ENCODE data around the gene C11orf42.

Gene C11orf42

GRCh38 chr11:6205366-6205765, at the start of gene C11orf42:
TSS of gene C11orf42 (plus strand) at chr11:6205557. CDS start at chr11:6205616, 59 bp downstream.
- DNase-seq (ENCODE audit: low read depth in 1 of 2, low spot score in 1 of 2), result no peak

GRCh38 chr11:6156628-6157359, 48.6 kb upstream of the C11orf42 start:
- DNase-seq (ENCODE audit: low read depth in 1 of 2, low spot score in 1 of 2), result no peak

- no peak for DNase-seq (ENCODE audit: low read depth in 1 of 2, low spot score in 1 of 2)
Observed at GRCh38 chr11:6170226-6170625, 35.1 kb upstream of the C11orf42 start, which contains the start of gene OR52B2. TSS of gene OR52B2 (minus strand) at chr11:6170326. CDS start at chr11:6170326, 0 bp downstream.

GRCh38 chr11:6175440-6175839, 29.9 kb upstream of the C11orf42 start:
- DNase-seq (ENCODE audit: low read depth in 1 of 2, low spot score in 1 of 2), result no peak

- no peak for DNase-seq (ENCODE audit: low read depth in 1 of 2, low spot score in 1 of 2)
Observed at GRCh38 chr11:6191742-6192141, 13.6 kb upstream of the C11orf42 start.

GRCh38 chr11:6194065-6194581, 11.2 kb upstream of the C11orf42 start:
- DNase-seq (ENCODE audit: low read depth in 1 of 2, low spot score in 1 of 2), result no peak

GRCh38 chr11:6196396-6196795, 9.0 kb upstream of the C11orf42 start:
- DNase-seq (ENCODE audit: low read depth in 1 of 2, low spot score in 1 of 2), result no peak

- DNase-seq (ENCODE audit: low read depth in 1 of 2, low spot score in 1 of 2), result no peak
Observed at GRCh38 chr11:6197466-6198200, 7.7 kb upstream of the C11orf42 start.

GRCh38 chr11:6199174-6199810, 6.1 kb upstream of the C11orf42 start, which contains the start of gene OR52W1:
TSS of gene OR52W1 (plus strand) at chr11:6199224. CDS start at chr11:6199224, 0 bp downstream.
- no peak for DNase-seq (ENCODE audit: low read depth in 1 of 2, low spot score in 1 of 2)

GRCh38 chr11:6200975-6201374, 4.4 kb upstream of the C11orf42 start:
- no peak for DNase-seq (ENCODE audit: low read depth in 1 of 2, low spot score in 1 of 2)

- no peak for DNase-seq (ENCODE audit: low read depth in 1 of 2, low spot score in 1 of 2)
Observed at GRCh38 chr11:6201481-6201880, 3.9 kb upstream of the C11orf42 start.

- no peak for DNase-seq (ENCODE audit: low read depth in 1 of 2, low spot score in 1 of 2)
Observed at GRCh38 chr11:6202041-6202440, 3.3 kb upstream of the C11orf42 start.

- no peak for DNase-seq (ENCODE audit: low read depth in 1 of 2, low spot score in 1 of 2)
Observed at GRCh38 chr11:6203327-6203726, 2.0 kb upstream of the C11orf42 start.

- DNase-seq (ENCODE audit: low read depth in 1 of 2, low spot score in 1 of 2), result no peak
Observed at GRCh38 chr11:6204706-6205105, 651 bp upstream of the C11orf42 start.

GRCh38 chr11:6206456-6207180, 1.3 kb downstream of the C11orf42 start:
- DNase-seq (ENCODE audit: low read depth in 1 of 2, low spot score in 1 of 2), result no peak

GRCh38 chr11:6209801-6210200, 4.4 kb downstream of the C11orf42 start:
- no peak for DNase-seq (ENCODE audit: low read depth in 1 of 2, low spot score in 1 of 2)

GRCh38 chr11:6210274-6210955, 5.1 kb downstream of the C11orf42 start:
- no peak for DNase-seq (ENCODE audit: low read depth in 1 of 2, low spot score in 1 of 2)

GRCh38 chr11:6214530-6214929, 9.2 kb downstream of the C11orf42 start:
- DNase-seq (ENCODE audit: low read depth in 1 of 2, low spot score in 1 of 2), result no peak

- no peak for DNase-seq (ENCODE audit: low read depth in 1 of 2, low spot score in 1 of 2)
Observed at GRCh38 chr11:6216501-6216900, 11.1 kb downstream of the C11orf42 start.

GRCh38 chr11:6217722-6218121, 12.4 kb downstream of the C11orf42 start:
- no peak for DNase-seq (ENCODE audit: low read depth in 1 of 2, low spot score in 1 of 2)

Measured in activated CD4-positive, alpha-beta T cell treated with anti-CD3 and anti-CD28 coated beads, Interleukin-2, amount 50 U/mL, for 24 hours (primary cell).